PFSK-1 (cell line): ENCODE measurements around the gene CYP2W1.

Experiments
- POLR2AphosphoS5 ChIP-seq: IDR thresholded peaks from 2 replicates; pipeline ENCODE4 v1.6.1; 2012; ENCODE audit warnings: low read depth, mild to moderate bottlenecking, control low read depth, low read length, moderate library complexity
- SIN3A ChIP-seq: IDR thresholded peaks from 2 replicates; pipeline ENCODE4 v1.6.1; 2012; ENCODE audit warnings: mild to moderate bottlenecking, low read length, moderate library complexity, borderline replicate concordance; ENCODE audit not compliant: insufficient read depth
- TF ChIP-seq, protein P1 (sequence below), 2 experiments: IDR thresholded peaks; 2 replicates each; pipeline versions ENCODE4 v1.6.1 to v1.8.0; 2011 to 2012; ENCODE audit warnings: low read depth in 2 of 2, low read length in 2 of 2, control low read depth in 1 of 2, inconsistent platforms in 1 of 2, mild to moderate bottlenecking in 1 of 2, moderate library complexity in 1 of 2; ENCODE audit not compliant: insufficient read depth in 1 of 2

GRCh38 chr7:985127-985416 is 2.1 kb downstream of the CYP2W1 start:
- no peak for TF ChIP-seq POLR2AphosphoS5
- no peak for TF ChIP-seq SIN3A
- TF ChIP-seq, protein P1, sequence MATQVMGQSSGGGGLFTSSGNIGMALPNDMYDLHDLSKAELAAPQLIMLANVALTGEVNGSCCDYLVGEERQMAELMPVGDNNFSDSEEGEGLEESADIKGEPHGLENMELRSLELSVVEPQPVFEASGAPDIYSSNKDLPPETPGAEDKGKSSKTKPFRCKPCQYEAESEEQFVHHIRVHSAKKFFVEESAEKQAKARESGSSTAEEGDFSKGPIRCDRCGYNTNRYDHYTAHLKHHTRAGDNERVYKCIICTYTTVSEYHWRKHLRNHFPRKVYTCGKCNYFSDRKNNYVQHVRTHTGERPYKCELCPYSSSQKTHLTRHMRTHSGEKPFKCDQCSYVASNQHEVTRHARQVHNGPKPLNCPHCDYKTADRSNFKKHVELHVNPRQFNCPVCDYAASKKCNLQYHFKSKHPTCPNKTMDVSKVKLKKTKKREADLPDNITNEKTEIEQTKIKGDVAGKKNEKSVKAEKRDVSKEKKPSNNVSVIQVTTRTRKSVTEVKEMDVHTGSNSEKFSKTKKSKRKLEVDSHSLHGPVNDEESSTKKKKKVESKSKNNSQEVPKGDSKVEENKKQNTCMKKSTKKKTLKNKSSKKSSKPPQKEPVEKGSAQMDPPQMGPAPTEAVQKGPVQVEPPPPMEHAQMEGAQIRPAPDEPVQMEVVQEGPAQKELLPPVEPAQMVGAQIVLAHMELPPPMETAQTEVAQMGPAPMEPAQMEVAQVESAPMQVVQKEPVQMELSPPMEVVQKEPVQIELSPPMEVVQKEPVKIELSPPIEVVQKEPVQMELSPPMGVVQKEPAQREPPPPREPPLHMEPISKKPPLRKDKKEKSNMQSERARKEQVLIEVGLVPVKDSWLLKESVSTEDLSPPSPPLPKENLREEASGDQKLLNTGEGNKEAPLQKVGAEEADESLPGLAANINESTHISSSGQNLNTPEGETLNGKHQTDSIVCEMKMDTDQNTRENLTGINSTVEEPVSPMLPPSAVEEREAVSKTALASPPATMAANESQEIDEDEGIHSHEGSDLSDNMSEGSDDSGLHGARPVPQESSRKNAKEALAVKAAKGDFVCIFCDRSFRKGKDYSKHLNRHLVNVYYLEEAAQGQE (IDR thresholded peaks at IDR 0.05; ENCODE audit: insufficient read depth in 1 of 2, low read depth in 2 of 2, low read length in 2 of 2), result no peak
